Measurements from ENCODE around the gene G0S2. TPM values are rescaled to one million over a fixed set of nuclear protein-coding genes. Genes with fewer than 3 reads are reported as not detected.
A peak's percentile ranks its signal among the peaks of the same experiment; 100 is the strongest.

Gene G0S2
- total and polyA plus RNA-seq, 10 of the 15 experiments (the other 5 are each of a cell fraction or from before 2014, with no cell fraction given), result 0.07 to 0.51 (median 0.23) TPM

DNA sequence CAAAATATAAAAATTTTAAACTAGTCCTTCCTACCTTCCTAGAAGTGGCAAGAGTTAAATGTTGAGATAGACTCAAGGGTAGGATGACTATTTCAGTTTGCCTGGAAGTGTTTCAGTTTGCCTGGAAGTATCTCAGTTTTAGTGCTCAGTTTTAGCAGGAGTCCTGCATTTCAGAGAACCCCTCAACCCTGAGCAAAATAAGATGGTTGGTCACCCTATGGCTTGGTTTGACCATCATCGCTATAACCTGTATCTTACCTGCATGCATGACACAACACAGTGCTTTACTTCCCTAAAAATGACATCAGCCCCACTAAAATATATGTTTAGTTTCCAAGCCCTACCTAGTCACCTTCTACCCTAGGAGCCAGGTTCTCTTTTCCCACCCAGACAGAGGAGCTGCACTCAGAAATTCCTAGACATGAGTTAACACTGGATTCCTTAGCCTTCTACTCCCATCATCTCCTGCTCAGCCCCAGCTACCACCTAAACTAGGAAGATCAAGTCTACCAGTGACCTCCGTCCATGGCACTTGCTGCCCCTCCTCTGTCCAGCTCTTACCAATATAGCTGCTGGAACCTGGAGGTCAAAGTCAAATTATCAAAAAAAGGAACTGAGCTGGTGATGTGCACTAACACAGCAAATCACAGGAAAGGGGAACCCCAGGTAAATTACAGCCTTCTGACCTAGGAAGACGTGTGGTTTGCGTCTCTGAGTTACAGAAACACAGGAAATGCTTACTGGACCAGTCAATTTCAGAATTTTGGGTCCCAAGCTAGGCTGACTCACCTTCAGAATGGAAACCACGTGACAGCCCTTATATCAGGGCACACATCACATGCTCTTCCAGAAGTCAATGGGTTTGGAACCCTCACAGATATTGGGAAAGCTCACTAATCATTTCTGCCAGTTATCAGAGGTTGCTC lies 2.2 kb upstream of the G0S2 start (continued):
- TF ChIP-seq, protein P1, sequence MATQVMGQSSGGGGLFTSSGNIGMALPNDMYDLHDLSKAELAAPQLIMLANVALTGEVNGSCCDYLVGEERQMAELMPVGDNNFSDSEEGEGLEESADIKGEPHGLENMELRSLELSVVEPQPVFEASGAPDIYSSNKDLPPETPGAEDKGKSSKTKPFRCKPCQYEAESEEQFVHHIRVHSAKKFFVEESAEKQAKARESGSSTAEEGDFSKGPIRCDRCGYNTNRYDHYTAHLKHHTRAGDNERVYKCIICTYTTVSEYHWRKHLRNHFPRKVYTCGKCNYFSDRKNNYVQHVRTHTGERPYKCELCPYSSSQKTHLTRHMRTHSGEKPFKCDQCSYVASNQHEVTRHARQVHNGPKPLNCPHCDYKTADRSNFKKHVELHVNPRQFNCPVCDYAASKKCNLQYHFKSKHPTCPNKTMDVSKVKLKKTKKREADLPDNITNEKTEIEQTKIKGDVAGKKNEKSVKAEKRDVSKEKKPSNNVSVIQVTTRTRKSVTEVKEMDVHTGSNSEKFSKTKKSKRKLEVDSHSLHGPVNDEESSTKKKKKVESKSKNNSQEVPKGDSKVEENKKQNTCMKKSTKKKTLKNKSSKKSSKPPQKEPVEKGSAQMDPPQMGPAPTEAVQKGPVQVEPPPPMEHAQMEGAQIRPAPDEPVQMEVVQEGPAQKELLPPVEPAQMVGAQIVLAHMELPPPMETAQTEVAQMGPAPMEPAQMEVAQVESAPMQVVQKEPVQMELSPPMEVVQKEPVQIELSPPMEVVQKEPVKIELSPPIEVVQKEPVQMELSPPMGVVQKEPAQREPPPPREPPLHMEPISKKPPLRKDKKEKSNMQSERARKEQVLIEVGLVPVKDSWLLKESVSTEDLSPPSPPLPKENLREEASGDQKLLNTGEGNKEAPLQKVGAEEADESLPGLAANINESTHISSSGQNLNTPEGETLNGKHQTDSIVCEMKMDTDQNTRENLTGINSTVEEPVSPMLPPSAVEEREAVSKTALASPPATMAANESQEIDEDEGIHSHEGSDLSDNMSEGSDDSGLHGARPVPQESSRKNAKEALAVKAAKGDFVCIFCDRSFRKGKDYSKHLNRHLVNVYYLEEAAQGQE (IDR thresholded peaks at IDR 0.05; ENCODE audit: low read depth, low read length), result no peak
- no peak for TF ChIP-seq ZNF274 (IDR thresholded peaks at IDR 0.05; ENCODE audit: insufficient read depth, insufficient read length)
- TF ChIP-seq TCF3 (IDR thresholded peaks at IDR 0.05; ENCODE audit: borderline replicate concordance, insufficient read depth, low read depth, low read length), result 0 out of 2 replicates have a peak, but pooled peaks have one; percentile 29
- TF ChIP-seq JUND (IDR thresholded peaks at IDR 0.05; ENCODE audit: low read depth, low read length), result no peak
- TF ChIP-seq PML (IDR thresholded peaks at IDR 0.05; ENCODE audit: low read length), result 0 out of 2 replicates have a peak, but pooled peaks have one; percentile 27
- TF ChIP-seq RAD51 (IDR thresholded peaks at IDR 0.05), result peak; percentile 99
- TF ChIP-seq BHLHE40 (IDR thresholded peaks at IDR 0.05; ENCODE audit: borderline replicate concordance in 1 of 2, low read depth in 2 of 2, low read length in 1 of 2), result peak; percentile 81 to 85
- peak; percentile 65 for TF ChIP-seq MEF2B (IDR thresholded peaks at IDR 0.05; ENCODE audit: partially characterized antibody, poor library complexity, severe bottlenecking)
- peak; percentile 82 for TF ChIP-seq CREB1 (IDR thresholded peaks at IDR 0.05; ENCODE audit: low read depth)
- TF ChIP-seq NBN (IDR thresholded peaks at IDR 0.05), result peak; percentile 87
- TF ChIP-seq, protein P2, sequence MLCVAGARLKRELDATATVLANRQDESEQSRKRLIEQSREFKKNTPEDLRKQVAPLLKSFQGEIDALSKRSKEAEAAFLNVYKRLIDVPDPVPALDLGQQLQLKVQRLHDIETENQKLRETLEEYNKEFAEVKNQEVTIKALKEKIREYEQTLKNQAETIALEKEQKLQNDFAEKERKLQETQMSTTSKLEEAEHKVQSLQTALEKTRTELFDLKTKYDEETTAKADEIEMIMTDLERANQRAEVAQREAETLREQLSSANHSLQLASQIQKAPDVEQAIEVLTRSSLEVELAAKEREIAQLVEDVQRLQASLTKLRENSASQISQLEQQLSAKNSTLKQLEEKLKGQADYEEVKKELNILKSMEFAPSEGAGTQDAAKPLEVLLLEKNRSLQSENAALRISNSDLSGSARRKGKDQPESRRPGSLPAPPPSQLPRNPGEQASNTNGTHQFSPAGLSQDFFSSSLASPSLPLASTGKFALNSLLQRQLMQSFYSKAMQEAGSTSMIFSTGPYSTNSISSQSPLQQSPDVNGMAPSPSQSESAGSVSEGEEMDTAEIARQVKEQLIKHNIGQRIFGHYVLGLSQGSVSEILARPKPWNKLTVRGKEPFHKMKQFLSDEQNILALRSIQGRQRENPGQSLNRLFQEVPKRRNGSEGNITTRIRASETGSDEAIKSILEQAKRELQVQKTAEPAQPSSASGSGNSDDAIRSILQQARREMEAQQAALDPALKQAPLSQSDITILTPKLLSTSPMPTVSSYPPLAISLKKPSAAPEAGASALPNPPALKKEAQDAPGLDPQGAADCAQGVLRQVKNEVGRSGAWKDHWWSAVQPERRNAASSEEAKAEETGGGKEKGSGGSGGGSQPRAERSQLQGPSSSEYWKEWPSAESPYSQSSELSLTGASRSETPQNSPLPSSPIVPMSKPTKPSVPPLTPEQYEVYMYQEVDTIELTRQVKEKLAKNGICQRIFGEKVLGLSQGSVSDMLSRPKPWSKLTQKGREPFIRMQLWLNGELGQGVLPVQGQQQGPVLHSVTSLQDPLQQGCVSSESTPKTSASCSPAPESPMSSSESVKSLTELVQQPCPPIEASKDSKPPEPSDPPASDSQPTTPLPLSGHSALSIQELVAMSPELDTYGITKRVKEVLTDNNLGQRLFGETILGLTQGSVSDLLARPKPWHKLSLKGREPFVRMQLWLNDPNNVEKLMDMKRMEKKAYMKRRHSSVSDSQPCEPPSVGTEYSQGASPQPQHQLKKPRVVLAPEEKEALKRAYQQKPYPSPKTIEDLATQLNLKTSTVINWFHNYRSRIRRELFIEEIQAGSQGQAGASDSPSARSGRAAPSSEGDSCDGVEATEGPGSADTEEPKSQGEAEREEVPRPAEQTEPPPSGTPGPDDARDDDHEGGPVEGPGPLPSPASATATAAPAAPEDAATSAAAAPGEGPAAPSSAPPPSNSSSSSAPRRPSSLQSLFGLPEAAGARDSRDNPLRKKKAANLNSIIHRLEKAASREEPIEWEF (IDR thresholded peaks at IDR 0.05; ENCODE audit: insufficient replicate concordance, low read depth, low read length), result peak; percentile 65
- no peak for TF ChIP-seq CEBPB (IDR thresholded peaks at IDR 0.05; ENCODE audit: borderline replicate concordance in 1 of 2, low read depth in 2 of 2, low read length in 2 of 2)
- TF ChIP-seq RUNX3 (IDR thresholded peaks at IDR 0.05; ENCODE audit: low read length), result peak; percentile 90
- TF ChIP-seq NFIC (IDR thresholded peaks at IDR 0.05; ENCODE audit: low read depth, low read length), result peak; percentile 82
- TF ChIP-seq, protein P3, sequence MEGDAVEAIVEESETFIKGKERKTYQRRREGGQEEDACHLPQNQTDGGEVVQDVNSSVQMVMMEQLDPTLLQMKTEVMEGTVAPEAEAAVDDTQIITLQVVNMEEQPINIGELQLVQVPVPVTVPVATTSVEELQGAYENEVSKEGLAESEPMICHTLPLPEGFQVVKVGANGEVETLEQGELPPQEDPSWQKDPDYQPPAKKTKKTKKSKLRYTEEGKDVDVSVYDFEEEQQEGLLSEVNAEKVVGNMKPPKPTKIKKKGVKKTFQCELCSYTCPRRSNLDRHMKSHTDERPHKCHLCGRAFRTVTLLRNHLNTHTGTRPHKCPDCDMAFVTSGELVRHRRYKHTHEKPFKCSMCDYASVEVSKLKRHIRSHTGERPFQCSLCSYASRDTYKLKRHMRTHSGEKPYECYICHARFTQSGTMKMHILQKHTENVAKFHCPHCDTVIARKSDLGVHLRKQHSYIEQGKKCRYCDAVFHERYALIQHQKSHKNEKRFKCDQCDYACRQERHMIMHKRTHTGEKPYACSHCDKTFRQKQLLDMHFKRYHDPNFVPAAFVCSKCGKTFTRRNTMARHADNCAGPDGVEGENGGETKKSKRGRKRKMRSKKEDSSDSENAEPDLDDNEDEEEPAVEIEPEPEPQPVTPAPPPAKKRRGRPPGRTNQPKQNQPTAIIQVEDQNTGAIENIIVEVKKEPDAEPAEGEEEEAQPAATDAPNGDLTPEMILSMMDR (IDR thresholded peaks at IDR 0.05 in 2 of 3, conservative IDR thresholded peaks at IDR 0.05 in 1 of 3; ENCODE audit: control insufficient read depth in 2 of 3, extremely low read depth in 1 of 3, insufficient read depth in 1 of 3, low read depth in 3 of 3, low read length in 3 of 3), result no peak
- no peak for TF ChIP-seq HCFC1 (IDR thresholded peaks at IDR 0.05; ENCODE audit: low read length)
- peak; percentile 67; the same call in 1 of the 3 replicates for TF ChIP-seq POU2F2 (IDR thresholded peaks at IDR 0.05; ENCODE audit: borderline replicate concordance, low read depth, low read length)
- TF ChIP-seq SPI1 (IDR thresholded peaks at IDR 0.05; ENCODE audit: borderline replicate concordance, insufficient read depth, low read depth, low read length), result peak; percentile 97

Data from GM12878 (cell line).